Esophagus squamous epithelium (tissue), 5 donors: ENCODE data around the gene PLEKHA1. TPM values are rescaled to one million over a fixed set of nuclear protein-coding genes. Genes with fewer than 3 reads are reported as not detected.

Experiments used
- DNase-seq: peaks from one replicate; lab custom pipeline; 2025; lab: John Stamatoyannopoulos, UW
- H3K27ac ChIP-seq, 4 donors: fragments of 200-600 bp; sonication (generic); one replicate each; pipeline ENCODE4 v1.5.1; 2016 to 2019; ENCODE audit warnings: mild to moderate bottlenecking in 1 of 4
- H3K27me3 ChIP-seq, 4 donors: fragments of 200-600 bp; sonication (generic); 1 replicate in 3 of 4; 2 replicates in 1 of 4; pipeline versions ENCODE4 v1.5.1 to v1.6.0; 2017 to 2021; ENCODE audit warnings: antibody characterized with exemption in 1 of 4
- H3K36me3 ChIP-seq, 3 donors: fragments of 200-600 bp; sonication (generic); one replicate each; pipeline ENCODE4 v1.5.1; 2016 to 2019
- H3K4me1 ChIP-seq, 3 donors: fragments of 200-600 bp; sonication (generic); one replicate each; pipeline ENCODE4 v1.5.1; 2017 to 2019
- H3K4me3 ChIP-seq, 4 donors: fragments of 200-600 bp; sonication (generic); 1 replicate in 3 of 4; 2 replicates in 1 of 4; pipeline ENCODE4 v1.5.1; 2016 to 2019; ENCODE audit warnings: mild to moderate bottlenecking in 2 of 4, moderate library complexity in 1 of 4
- H3K9me3 ChIP-seq, 3 donors: fragments of 200-600 bp; sonication (generic); one replicate each; pipeline ENCODE4 v1.5.1; 2016 to 2019
- POLR2A ChIP-seq, 4 donors: fragments of 450-650 bp; IDR thresholded peaks; one replicate each; pipeline ENCODE4 v1.6.1; 2017; ENCODE audit warnings: antibody characterized with exemption in 4 of 4, mild to moderate bottlenecking in 4 of 4, moderate library complexity in 3 of 4
- WGBS, 2 donors: methylation state at CpG; one replicate each; pipeline ENCODE4 v1.1.5; 2018; 5-methylcytosine and 5-hydroxymethylcytosine counted together
- intact Hi-C: fragments of 100-400 bp; cut with DNase I; formaldehyde crosslinking; loops from one replicate; pipeline ENCODE4 v1.15.0; 2022
- total RNA-seq, 4 donors: library from RNA; depleted of rRNA; stranded (reverse); fragments of >200 nt; gene quantifications; one replicate each; pipeline ENCODE4 v1.1.0, GENCODE V29; 2016
- TF ChIP-seq, protein P1 (sequence below), 6 experiments: fragments of 450-650 bp in 4 of 6; fragments of 200-600 bp in 2 of 6; sonication (generic) in 2 of 6; IDR thresholded peaks; one replicate each; pipeline ENCODE4 v1.5.1; 2016 to 2019; ENCODE audit warnings: antibody characterized with exemption in 6 of 6, mild to moderate bottlenecking in 4 of 6, moderate library complexity in 4 of 6
- donor health status: DM: yes; HTN: yes; CAD: no.

Gene PLEKHA1
- total RNA-seq, 4 donors from 2014 or later: 23.4 to 56.3 (median 35.9) TPM

DNA sequence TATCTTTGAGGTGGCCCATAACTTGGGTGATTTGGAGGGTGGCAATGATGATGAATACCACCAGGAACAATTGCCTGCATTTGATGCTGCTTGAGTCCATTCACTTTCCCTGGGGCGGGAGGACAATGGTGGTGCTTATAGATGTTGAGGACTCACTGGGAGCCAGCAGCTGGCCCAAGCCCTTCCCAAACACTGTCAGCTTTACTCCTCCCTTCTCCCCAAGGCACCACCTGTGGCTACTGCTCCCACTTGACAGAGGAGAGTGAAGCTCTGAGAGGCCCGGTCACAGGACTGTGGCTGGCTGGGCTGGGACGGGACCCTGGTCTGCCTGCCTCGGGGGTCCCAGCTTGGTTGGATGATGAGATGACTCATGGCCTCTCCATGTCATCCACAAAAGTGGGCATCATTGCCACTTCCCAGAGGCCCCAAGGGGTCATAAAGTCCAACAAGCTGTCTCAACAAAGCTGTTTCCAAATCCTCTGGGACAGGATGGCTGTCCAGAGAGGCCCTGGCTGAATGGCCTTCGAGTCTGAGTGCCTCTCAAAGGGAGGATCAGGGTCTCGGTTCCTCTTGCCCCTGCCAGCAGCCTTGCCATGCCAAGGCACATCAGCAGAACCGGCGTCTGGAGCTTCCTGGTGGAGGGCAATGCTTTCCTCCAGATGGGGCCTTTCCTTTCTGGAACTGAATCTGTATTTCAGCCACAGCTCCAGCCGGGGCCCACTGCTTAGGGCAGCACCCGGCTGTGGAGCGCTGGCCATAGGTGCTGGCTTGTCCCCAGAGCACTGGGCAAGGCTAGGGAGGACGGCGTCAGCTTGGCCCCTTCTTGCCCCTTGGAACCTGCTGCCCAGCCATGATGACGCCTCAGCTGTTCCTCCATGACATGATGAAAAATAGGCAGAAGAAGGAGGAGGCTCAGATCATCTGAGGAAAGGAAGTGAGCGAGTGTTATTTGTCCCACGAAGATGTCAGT, 47.0 kb upstream of the PLEKHA1 start:
- Histone ChIP-seq H3K36me3 (no peaks in the 10 kb centered on the region), H3K4me1 (peaks cover 2 to 26% (median 6%) of the 10 kb centered on the region in 3 donors), H3K27me3 (no peaks in the 10 kb centered on the region), H3K27ac (no peak overlapping the region), H3K9me3 (no peaks in the 10 kb centered on the region), H3K4me3 (no peak overlapping the region)
- 75 to 94% methylated on average over 5 to 8 of the region's 16 CpGs for WGBS, 2 donors
- DNase-seq: no peak
- intact Hi-C loops: no loop called here
- TF ChIP-seq, protein P1, sequence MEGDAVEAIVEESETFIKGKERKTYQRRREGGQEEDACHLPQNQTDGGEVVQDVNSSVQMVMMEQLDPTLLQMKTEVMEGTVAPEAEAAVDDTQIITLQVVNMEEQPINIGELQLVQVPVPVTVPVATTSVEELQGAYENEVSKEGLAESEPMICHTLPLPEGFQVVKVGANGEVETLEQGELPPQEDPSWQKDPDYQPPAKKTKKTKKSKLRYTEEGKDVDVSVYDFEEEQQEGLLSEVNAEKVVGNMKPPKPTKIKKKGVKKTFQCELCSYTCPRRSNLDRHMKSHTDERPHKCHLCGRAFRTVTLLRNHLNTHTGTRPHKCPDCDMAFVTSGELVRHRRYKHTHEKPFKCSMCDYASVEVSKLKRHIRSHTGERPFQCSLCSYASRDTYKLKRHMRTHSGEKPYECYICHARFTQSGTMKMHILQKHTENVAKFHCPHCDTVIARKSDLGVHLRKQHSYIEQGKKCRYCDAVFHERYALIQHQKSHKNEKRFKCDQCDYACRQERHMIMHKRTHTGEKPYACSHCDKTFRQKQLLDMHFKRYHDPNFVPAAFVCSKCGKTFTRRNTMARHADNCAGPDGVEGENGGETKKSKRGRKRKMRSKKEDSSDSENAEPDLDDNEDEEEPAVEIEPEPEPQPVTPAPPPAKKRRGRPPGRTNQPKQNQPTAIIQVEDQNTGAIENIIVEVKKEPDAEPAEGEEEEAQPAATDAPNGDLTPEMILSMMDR (IDR thresholded peaks at IDR 0.05): no peak
- TF ChIP-seq POLR2A (IDR thresholded peaks at IDR 0.05): no peak

GRCh38 chr10:122328676-122329075, 45.8 kb upstream of the PLEKHA1 start:
- peaks cover 0 to 15% (median 5%) of the 10 kb centered on the region in 3 donors for H3K4me1 ChIP-seq
- intact Hi-C loops: no loop called here
- H3K27ac ChIP-seq: no peak overlapping the region
- no peak for TF ChIP-seq POLR2A (IDR thresholded peaks at IDR 0.05)
- TF ChIP-seq, protein P1 (IDR thresholded peaks at IDR 0.05): no peak
- 59 to 66% methylated on average over 9 of the region's 9 CpGs for WGBS, 2 donors
- H3K36me3 ChIP-seq: no peaks in the 10 kb centered on the region
- no peaks in the 10 kb centered on the region for H3K27me3 ChIP-seq
- no peak overlapping the region for H3K4me3 ChIP-seq
- no peaks in the 10 kb centered on the region for H3K9me3 ChIP-seq
- no peak for DNase-seq

- Histone ChIP-seq H3K4me1 (peaks cover 0 to 9% (median 0%) of the 10 kb centered on the region in 3 donors), H3K4me3 (no peak overlapping the region), H3K36me3 (no peaks in the 10 kb centered on the region), H3K27ac (no peak overlapping the region), H3K9me3 (no peaks in the 10 kb centered on the region), H3K27me3 (no peaks in the 10 kb centered on the region)
- TF ChIP-seq, protein P1 (IDR thresholded peaks at IDR 0.05): no peak
- WGBS, 2 donors: 59 to 81% methylated on average over 2 to 7 of the region's 13 CpGs
- DNase-seq: no peak
- intact Hi-C loops: no loop called here
Observed at GRCh38 chr10:122329416-122329815, 45.1 kb upstream of the PLEKHA1 start.

DNA sequence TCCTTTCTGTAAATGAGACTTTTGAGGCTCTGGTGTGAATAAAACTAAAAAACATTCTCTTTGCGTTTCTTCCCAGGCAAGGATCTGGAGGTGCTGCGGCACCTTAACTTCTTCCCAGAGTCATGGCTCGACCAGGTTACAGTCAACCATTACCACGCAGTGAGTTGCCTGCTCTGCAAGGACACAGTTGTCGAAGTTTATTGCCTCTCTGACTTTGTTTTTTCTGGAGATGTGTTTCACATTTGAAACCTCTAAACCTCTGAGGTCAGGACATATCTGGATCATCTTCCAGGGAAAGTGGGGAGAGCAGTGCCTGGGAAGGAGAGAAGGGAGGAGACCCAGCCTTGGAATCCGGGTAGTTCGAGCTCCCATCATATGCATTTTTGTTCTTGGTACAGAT, 43.4 kb upstream of the PLEKHA1 start:
- intact Hi-C loops: no loop called here
- H3K27me3 ChIP-seq: no peaks in the 10 kb centered on the region
- H3K4me3 ChIP-seq: no peak overlapping the region
- H3K27ac ChIP-seq: no peak overlapping the region
- TF ChIP-seq POLR2A (IDR thresholded peaks at IDR 0.05): no peak
- TF ChIP-seq, protein P1 (IDR thresholded peaks at IDR 0.05): no peak
- no peaks in the 10 kb centered on the region for H3K36me3 ChIP-seq
- WGBS, 2 donors: 74 to 91% methylated on average over 5 to 7 of the region's 7 CpGs
- H3K4me1 ChIP-seq: peaks cover 0 to 6% (median 0%) of the 10 kb centered on the region in 3 donors
- no peaks in the 10 kb centered on the region for H3K9me3 ChIP-seq
- DNase-seq: no peak
